GM12875 (cell line): ENCODE results near the gene AKAP7.

ENCODE experiments used
- H3K4me3 ChIP-seq: one replicate; pipeline ENCODE4 v1.5.1; 2011; ENCODE audit warnings: low read depth, low read length, control low read depth
- TF ChIP-seq, protein P1 (sequence below): IDR thresholded peaks from 2 replicates; pipeline ENCODE4 v1.5.1; 2011; ENCODE audit warnings: low read depth, mild to moderate bottlenecking, control low read depth, inconsistent platforms, low read length, moderate library complexity, borderline replicate concordance; ENCODE audit not compliant: insufficient read depth

AKAP7 gene

DNA sequence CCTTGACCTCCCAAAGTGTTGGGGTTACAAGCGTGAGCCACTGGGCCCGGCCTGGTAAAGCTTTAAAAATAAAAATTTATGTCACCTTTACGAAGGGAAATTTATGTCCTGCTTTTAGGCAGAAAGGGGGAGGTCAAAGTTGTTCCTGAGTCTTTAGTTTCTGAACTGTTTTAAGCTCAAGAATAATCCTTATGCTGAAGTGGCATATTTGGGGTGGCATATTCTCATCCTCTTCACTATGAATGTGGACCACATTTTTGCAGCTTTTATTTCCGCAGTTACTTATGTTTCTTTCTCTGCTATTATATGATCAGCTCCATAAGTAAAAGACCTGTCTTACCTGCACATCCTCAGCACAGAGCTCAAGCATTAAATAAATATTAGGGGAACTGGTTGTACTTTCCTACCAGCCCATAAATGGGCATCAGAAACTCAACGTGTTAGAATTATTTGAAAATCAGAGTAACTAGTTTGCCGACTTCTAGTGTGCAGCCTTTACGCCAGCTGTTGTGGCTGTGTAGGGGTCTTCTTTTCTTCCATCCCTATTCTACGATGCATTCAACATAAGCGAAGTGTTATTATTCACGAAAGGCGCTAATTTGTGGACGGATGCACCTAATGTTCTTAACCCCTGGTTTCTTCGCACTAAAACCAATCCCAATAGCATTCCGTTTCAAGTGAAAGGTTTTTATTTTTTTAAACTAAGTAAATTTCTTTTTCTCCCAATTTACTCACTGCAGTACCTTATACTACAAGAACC is 867 bp upstream of the AKAP7 start:
- TF ChIP-seq, protein P1, sequence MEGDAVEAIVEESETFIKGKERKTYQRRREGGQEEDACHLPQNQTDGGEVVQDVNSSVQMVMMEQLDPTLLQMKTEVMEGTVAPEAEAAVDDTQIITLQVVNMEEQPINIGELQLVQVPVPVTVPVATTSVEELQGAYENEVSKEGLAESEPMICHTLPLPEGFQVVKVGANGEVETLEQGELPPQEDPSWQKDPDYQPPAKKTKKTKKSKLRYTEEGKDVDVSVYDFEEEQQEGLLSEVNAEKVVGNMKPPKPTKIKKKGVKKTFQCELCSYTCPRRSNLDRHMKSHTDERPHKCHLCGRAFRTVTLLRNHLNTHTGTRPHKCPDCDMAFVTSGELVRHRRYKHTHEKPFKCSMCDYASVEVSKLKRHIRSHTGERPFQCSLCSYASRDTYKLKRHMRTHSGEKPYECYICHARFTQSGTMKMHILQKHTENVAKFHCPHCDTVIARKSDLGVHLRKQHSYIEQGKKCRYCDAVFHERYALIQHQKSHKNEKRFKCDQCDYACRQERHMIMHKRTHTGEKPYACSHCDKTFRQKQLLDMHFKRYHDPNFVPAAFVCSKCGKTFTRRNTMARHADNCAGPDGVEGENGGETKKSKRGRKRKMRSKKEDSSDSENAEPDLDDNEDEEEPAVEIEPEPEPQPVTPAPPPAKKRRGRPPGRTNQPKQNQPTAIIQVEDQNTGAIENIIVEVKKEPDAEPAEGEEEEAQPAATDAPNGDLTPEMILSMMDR: no peak
- no peak overlapping the region for H3K4me3 ChIP-seq

DNA sequence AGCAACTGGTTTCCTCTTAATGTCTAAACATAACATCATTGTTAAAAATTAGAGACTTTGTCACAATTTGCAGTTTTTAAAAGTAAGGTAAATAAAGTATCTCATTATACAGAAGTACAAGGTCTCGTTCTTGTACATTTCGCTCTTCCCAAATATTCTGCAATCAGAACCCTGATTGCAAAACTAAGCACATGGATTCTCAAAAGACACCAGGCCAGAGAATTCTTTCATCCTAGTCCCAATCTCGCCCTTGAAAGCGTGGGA is 355 bp upstream of the AKAP7 start:
- TF ChIP-seq, protein P1: no peak
- peak overlapping the region; percentile 52 for H3K4me3 ChIP-seq

DNA sequence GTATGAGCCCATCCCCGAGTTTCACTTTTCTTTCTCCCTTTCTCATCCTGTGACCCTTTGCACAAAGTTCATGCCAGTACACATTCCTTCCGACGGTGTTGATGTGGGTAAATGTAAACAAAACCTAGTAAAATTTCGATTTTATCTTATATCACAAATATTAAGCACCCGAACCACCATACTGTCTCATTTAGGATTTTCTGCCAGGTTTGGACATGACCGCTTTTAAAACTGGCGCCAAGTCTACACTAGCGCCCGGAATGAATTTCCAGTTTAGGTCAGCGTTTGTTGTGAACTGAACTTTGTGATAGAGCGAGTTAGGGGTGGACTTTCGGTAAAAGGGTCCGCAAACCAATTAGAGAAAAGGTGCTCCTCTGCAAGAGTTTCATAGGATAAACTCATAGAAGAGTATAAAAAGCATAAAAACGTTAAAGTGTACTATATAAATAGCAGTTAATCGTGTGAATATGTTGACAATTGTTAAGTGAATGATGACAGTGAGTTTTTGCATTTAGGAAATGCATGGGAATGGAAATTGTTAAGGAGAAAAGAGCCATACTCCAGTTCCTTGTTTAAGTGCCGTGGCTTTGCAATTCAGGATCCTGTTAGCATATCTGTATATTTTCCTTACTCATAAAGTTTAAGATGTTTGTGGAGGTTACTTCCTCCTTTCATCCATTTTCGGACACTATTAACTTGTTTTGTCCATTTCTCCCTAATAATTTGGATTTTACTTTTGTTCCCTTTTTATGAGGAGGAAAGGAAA is 937 bp downstream of the AKAP7 start:
- TF ChIP-seq, protein P1: no peak
- peak overlapping the region; percentile 55 for H3K4me3 ChIP-seq

DNA sequence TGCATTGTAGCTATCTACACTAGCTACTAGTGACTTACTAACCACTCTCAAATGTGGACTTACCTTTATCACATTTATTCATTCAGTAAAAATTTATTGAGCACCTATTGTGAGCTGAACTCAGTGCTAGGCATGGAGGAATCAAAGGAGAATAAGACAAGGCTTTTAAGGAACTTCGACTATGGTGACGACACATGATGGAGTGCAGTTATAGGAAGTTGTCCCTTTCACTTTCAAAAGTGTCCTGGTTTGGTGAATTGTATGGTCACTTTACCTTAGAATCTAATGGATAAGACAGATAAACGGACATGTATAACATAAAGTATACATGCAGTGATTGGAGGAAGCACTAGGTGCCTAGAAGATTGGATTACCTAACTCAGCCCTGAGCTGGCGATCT is 4.3 kb downstream of the AKAP7 start:
- H3K4me3 ChIP-seq: no peak overlapping the region
- TF ChIP-seq, protein P1: no peak

DNA sequence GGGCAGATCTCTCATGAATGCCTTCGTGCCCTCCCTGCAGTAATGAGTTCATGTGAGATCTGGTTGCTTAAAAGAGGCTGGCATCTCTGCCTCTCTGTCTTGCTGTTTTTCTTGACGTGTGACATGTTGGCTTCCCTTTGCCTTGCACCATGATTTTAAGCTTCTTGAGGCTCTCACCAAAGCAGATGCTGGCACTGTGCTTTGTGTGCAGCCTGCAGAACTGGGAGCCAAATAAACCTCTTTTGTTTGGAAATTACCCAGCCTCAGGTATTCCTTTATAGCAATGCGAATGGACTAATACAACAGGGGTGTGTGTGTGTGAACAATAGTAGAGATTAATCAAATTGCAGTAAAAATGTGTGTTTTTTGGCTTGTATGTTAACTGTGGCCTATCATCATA is 8.1 kb downstream of the AKAP7 start:
- TF ChIP-seq, protein P1: no peak
- no peak overlapping the region for H3K4me3 ChIP-seq

DNA sequence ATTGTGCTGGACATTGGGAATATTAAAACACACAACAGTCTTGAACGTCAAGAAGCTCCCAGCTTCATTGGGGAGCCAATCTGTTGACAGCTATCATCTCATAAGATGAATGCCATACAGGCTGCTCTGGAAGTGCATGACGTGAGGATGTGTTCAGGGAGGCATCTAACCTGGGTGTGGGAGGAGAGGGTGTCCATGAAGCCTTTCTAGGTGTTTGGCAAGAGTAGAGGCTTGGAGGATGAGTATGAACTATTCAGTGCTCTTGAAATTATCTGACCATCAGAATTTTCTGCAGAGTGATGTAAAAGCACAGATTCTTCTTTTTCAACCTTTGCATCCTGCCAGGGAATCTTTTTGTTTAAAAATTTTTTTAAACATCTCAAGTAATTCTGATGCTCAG is 11.6 kb downstream of the AKAP7 start:
- TF ChIP-seq, protein P1: no peak
- no peak overlapping the region for H3K4me3 ChIP-seq

DNA sequence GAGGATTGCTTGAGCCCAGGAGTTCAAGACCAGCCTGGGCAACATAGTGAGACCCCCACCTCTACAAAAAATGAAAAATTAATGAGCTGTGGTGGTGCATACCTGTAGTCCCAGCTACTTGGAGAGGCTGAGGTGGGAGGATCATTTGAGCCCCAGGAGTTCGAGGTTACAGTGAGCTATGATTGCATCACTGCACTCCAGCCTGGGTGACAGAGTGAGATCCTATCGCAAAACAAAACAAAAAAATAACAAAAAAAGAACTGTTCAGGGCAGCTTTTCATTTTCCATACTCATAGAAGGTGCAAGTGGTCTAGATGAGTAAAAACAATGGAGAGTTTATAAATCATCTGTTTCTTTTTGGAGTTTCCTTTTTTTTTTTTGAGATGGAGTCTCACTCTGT is 21.1 kb downstream of the AKAP7 start:
- H3K4me3 ChIP-seq: no peak overlapping the region
- TF ChIP-seq, protein P1: no peak
